Ramos (cell line): ENCODE measurements around the gene APOBEC3C.
"Not testable (repeated sequence)": the region's sequence is repeated elsewhere in the genome, so short reads cannot be mapped to it uniquely, and the experiment has no call there.

Experiments used
- in situ Hi-C: fragments of 300-500 bp; cut with MboI; formaldehyde crosslinking; loops from one replicate; pipeline ENCODE4 v1.14.3; 2022; ENCODE audit warnings: low sequenced_read_pairs; ENCODE audit not compliant: unreplicated experiment

The APOBEC3C gene

DNA sequence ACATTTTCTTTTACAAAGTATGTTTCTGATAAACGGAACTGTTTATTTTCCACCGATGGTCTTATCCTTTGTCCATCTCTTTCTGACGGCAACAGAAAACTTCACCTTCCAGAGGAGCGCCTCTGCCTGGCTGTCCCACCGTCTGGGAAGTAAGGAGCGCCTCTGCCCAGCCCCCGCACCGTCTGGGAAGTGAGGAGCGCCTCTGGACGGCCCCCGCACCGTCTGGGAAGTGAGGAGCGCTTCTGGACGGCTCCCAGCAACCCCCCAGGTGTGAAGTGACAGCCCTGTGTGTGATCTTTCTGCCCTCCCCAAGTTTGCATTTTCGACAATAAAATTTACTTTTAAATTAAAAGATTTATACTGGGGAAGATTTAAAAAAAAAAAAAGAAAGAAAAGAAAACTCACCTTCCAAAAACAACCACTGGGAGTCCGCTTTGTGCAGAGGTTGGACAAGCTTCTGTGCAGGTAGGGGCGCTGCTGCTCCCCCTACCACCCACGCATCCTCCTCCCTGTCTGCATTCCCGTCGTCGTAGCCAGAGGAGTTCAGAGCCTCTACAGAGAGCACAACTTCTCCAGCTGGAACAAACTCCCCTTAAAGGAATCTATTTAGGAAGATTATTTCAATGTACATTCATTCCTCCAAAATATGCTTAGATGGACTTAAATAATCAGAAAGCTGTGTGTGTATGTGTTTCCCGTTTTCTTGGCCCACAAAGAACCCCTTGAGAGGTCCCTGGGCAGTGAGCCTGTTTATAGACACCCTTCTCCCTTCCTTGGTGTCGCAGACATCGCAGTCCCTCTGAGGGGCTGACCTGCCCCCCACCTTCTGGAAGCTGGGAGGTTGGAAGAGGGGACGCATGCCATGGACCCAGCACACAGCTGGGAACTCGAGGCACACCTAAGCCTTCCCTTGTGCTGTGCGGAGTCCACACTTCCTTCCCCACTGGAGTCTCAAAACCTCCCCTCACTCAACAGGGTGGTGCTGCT lies 32.8 kb upstream of the APOBEC3C start:
- in situ Hi-C loops, result no loop called here

- in situ Hi-C loops, result no loop called here
These were observed 31.8 kb upstream of the APOBEC3C start, which contains the start of gene APOBEC3B for GRCh38 chr22:38981992-38982927. Gene APOBEC3B (plus strand): TSS chr22:38982347. CDS start chr22:38982454, 107 bp downstream.

GRCh38 chr22:38984224-38984623 lies 29.8 kb upstream of the APOBEC3C start:
- in situ Hi-C loops, result no loop called here

GRCh38 chr22:38984784-38985757 lies 29.0 kb upstream of the APOBEC3C start:
- in situ Hi-C loops, result not testable (repeated sequence)

DNA sequence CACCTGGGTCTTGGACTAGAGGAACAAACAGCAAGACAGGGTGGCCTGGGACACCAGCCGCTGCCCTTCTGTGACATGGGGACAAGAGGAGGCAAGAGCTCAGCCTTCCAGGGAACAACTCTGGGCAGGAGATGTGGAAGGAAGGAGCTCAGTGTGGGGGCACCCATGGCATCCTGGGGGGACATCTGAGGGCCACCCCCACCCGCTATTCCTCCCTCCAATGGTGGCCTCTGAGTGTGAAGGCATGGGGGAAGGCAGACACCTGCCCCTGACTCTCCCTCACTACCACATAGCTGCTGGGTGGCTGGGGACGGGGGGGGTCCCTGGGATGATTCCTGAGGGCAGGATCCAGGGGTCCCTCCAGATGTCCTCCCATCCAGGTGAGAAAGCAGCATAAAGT lies 27.4 kb upstream of the APOBEC3C start:
- in situ Hi-C loops, result no loop called here

GRCh38 chr22:38987171-38987895 lies 26.7 kb upstream of the APOBEC3C start:
- in situ Hi-C loops, result no loop called here

GRCh38 chr22:38989466-38989865 lies 24.6 kb upstream of the APOBEC3C start:
- in situ Hi-C loops, result no loop called here

DNA sequence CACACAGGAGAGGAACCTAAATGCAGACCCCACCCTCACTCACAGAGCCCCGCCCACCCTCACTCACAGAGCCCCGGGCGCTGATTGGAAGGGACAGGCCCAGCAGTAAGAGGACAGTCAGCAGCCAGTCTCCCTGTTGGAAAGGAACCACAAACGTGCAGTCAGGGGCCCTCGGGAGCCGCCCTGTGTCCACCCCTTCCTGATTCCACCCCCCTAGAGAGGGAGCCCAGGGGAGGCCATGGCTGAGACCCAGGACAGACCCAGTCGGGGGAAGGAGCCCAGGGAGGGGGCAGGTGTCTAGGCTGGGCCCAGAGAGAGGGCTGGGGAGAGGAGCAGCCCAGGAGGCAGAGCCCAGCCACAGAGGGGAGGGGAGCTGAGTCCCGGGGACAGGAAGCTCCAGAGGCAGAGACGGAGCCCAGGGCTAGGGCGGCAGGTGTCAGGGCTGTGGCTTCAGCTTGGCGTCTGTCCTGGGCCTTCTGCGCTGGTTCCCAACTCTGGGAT lies 21.1 kb upstream of the APOBEC3C start:
- in situ Hi-C loops, result not testable (repeated sequence)

DNA sequence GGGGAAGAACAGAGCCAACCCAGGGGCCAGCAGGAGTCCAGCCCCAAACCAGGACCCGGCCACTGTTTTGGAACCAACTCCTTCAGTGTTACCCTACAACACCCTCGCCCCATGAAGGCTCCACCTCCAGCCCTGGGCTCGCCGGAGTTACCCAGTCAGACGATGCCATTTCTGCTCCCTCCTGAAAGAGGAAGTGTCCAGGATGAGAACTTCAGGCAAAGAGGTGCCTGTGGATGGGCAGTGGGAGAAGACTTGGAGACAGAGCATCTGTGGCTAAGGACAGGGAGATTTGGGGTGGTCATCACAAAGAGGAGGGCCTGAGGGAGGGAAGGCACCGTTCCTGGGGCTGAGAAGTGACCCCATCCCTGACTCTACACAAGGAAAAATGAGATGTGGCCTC lies 18.0 kb upstream of the APOBEC3C start:
- in situ Hi-C loops, result no loop called here

DNA sequence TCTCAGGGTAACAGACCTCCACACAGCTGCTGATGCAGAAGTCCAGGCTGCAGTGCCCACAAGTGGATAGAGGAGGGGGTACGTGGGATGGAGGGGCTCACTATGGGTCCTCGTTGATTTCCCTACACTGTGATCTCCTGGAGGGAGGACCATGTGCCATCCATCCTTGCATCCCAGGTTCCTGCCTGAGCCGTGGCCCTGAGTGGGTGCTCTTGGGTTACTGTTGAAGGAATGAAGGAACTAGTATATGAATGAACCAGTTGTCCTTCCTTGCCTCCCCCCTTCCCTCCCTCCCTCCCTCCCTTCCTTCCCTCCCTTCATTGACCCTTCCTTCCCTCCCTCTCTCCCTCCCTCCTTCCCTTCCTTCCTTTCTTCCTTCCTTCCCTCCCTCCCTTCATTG lies 16.5 kb upstream of the APOBEC3C start:
- in situ Hi-C loops, result no loop called here

DNA sequence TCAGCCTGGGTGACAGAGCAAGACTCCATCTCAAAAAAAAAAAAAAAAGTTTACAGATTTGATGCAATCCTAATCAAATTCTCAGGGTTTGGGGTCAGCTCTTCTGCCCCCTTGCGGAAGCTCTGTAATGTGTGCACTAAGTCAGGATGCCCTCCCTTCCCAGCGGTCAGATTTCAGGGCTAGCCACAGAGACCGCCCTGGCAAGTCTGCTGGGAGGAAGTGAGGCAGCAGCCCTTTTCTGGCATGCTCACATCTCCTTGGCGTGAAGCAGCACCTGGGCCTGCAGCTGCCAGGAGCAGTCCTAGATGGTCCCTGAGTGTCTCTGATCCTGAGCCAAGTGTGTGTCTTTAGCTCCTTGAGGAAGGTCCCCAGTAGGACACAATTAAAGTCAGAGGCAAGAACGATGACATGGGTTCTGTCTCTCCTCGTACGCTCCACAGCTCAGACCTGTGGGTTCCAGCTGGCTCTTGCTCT lies 10.9 kb upstream of the APOBEC3C start:
- in situ Hi-C loops, result no loop called here

GRCh38 chr22:39007177-39007576 lies 6.9 kb upstream of the APOBEC3C start:
- in situ Hi-C loops, result no loop called here

DNA sequence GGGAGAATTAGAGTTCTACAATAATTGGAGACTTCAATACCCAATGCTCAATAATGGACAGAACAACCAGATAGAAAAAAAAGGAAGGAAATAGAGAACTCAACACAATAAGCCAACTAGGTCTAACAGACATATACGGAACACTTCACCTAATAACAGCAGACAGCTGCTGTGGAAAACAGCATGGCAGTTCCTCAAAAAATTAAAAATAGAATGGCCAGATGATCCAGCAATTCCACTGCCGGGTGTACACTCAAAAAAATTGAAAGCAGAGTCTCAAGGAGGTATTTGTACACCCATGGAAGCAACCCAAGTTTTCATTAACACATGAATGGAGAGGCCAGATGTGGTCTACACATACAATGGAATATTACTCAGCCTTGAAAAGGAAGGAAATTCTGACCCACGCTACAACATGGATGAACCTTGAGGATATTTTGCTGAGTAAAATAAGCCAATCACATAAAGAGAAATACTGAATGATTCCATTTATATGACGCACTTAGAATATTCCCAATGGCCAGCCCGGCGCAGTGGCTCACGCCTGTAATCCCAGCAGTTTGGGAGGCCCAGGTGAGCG lies 5.7 kb upstream of the APOBEC3C start:
- in situ Hi-C loops, result not testable (repeated sequence)

DNA sequence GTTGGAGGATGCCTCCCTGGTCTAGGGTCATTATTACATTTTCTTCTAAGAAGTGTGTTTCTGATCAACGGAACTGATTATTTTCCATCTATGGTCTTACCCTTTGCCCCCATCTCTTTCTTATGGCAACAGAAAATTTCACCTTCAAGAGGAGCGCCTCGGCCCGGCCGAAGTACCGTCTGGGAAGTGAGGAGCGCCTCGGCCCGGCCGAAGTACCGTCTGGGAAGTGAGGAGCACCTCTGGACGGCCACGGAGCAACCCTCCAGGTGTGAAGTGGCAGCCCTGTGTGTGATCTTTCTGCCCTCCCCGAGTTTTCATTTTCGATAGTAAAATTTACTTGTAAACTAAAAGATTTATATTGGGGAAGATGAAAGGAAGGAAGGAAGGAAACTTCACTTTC lies 3.1 kb upstream of the APOBEC3C start:
- in situ Hi-C loops, result loop anchor here (5.0 kb wide), 1 partner anchor 106 kb away; no protein-coding TSS in a partner anchor

DNA sequence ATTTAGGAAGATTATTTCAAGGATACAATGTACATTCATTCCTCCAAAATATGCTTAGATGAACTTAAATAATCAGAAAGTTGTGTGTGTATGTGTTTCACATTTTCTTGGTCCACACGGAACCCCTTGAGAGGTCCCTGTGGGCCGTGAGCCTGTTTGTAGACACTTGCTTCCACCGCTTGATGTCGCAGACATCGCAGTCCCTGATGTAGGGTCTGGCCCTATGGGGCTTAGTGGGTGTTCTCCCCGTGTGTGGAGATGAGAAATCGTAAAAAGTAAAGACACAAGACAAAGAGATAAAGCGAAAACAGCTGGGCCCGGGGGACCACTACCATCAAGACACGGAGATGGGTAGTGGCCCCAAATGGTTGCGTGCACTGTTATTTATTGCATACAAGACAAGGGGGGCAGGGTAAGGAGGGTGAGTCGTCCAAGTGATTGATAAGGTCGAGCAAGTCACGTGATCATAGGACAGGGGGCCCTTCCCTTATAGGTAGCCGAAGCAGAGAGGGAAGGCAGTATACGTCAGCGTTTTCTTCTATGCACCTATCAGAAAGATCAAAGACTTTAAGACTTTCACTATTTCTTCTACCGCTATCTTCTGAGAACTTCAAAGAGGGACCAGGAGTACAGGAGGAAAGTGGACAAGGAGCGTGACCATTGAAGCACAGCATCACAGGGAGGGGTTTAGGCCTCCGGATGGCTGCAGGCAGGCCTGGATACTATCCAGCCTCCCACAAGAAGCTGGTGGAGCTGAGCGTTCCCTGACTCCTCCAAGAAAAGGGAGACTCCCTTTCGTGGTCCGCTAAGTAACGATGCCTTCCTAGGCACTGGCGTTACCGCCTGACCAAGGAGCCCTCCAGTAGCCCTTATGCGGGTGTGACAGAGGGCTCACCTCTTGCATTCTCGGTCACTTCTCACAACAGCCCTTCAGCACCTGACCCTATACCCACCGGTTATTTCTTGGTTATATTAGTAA lies 1.2 kb upstream of the APOBEC3C start:
- in situ Hi-C loops, result loop anchor here (5.0 kb wide), 1 partner anchor 104 kb away; no protein-coding TSS in a partner anchor

DNA sequence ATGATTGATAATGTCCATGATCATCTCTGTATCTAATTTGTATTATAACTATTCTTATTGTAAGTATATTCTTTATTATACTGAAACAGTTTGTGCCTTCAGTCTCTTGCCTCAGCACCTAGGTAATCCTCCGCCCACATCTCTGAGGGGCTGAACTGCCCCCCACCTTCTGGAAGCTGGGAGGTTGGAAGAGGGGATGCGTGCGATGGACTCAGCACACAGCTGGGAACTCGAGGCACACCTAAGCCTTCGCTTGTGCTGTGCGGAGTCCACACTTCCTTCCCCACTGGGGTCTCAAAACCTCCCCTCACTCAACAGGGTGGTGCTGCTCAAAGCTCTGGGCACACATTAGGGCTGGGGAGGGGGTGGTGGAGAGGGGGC lies 506 bp upstream of the APOBEC3C start:
- in situ Hi-C loops, result loop anchor here (5.0 kb wide), 1 partner anchor 104 kb away; no protein-coding TSS in a partner anchor

GRCh38 chr22:39014723-39015121 lies 665 bp downstream of the APOBEC3C start:
- in situ Hi-C loops, result loop anchor here (5.0 kb wide), 1 partner anchor 103 kb away; no protein-coding TSS in a partner anchor
